ENCODE data around the gene SLC22A16.
"Not testable (repeated sequence)": the region's sequence is repeated elsewhere in the genome, so short reads cannot be mapped to it uniquely, and the experiment has no call there.

SLC22A16 gene

DNA sequence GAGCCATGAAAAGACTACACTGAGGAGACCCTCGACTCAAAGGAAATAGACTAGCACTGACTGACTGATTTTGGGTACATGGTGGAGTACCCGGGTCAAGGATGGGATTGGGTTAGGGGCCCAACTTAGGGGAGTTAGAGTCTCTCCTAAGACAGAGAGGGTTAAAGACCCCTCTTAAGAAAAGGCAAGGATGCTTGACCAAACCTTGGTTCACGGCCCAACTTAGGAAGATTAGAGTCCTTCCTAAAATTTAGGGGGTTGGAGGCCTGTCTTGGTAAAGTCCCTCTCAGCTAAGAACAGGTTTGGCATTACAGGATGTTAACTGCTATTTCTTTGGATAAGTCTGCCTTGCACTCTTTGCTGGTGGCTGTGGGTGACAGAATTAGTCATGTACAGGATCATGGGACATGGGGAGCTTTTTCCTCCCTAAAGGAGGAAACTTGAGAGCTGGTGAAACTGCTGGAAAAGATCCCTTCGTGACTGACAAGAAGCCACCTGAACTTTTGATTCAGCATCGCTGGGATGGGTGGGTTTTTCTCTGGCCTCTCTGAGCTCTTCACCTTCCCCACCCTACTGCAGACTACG lies 12.3 kb upstream of the SLC22A16 start:
- DNase-seq: no peak

DNA sequence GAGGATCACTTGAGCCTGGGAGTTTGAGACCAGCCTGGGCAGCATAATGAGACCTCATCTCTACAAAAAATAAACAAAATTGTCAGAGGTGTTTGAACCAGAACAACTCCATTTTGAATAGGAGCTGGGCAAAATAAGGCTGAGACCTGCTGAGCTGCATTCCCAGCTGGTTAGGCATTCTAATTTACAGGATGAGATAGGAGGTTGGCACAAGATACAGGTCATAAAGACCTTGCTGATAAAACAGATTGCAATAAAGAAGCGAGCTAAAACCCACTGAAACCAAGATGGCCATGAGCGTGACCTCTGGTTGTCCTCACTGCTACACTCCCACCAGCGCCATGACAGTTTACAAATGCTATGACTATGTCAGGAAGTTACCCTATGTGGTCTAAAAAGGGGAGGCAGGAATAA lies 11.6 kb upstream of the SLC22A16 start:
- not testable (repeated sequence) for DNase-seq

DNA sequence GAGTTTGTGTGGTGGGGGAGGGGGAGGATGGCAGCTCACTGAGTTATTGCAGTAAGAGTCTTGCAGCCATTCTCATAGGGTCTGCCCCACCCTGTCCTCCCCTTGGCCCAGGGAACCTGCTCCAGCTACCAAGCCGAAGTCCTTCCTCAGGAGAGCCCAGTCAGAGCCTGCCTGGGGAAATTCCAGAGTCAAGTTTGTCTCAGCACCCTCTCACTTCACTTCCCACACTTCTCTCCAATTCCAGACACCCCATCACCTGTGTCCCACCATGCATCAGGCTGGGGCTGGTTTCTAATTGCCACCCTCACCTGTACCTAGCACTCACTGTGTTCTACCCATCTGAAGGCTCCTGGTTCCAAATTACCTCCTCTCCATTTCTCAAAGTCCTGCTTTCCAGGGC lies 10.3 kb upstream of the SLC22A16 start:
- DNase-seq: no peak

- DNase-seq: no peak
These were observed 9.1 kb upstream of the SLC22A16 start for GRCh38 chr6:110485491-110485890.

GRCh38 chr6:110484321-110484720 lies 7.9 kb upstream of the SLC22A16 start:
- DNase-seq: no peak

DNA sequence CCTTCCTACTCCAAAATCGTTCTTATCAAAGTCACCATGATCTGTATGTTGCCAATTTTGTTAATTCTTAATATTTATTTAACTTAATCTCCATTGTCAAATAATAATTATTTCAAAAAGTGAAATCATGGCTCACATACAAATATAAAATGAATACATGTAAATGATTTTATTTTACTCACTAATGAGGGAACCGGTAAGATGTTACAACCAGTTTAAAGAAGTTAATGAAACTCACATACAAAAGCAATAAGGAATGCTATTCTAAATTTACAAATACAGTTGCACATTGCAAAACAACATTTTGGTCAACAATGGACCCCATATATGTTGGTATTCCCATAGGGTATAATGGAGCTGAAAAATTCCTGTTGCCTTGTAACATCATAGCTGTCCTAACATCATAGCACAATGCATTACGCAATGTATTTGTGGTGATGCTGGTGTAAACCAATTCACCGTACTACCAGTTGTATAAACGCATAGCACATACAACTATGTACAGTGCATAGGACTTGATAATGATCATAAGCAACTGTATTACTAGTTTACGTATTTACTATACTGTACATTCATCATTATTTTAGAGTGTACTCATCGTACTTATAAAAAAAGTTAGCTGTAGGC lies 6.5 kb upstream of the SLC22A16 start:
- no peak for DNase-seq

DNA sequence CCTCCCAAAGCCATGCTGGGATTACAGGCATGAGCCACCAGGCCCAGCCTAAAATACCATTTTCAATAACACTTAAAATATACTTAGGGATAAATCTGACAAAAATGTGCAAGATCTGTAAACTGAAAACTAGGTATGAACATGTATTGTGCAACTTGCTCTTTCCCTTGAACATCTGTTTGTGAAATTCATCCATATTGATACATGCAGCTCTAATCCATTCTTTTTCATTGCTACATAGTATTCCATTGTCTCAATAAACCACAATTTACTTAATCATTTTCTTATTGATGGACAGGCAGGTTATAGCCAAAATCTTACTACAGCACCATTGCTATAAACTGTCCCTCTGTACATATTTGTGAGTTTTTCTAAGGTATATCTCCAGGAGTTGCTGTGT lies 4.7 kb upstream of the SLC22A16 start:
- no peak for DNase-seq

- no peak for DNase-seq
These were observed 1.3 kb downstream of the SLC22A16 start for GRCh38 chr6:110475066-110475653.

DNA sequence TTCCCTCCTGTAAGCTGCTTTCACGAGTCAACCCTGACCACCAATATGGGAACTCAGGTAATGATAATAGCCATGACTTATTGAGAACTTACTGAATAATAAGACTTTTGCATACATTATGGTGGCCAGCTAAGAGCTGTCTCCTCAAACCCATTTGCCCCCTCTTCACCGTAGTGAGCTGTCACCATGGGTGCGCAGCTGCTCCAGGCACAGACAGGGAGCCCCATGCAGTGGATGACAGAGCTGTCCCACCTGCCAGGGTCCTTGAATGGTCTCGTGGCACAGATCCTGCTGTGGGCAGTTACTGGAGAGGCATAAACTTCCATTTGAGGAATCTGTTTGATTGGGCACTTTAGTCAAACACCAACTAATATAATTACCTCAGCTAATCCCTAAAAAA lies 1.9 kb downstream of the SLC22A16 start:
- no peak for DNase-seq

- DNase-seq: no peak
These were observed 3.7 kb downstream of the SLC22A16 start for GRCh38 chr6:110472739-110473138.

- DNase-seq: no peak
These were observed 4.6 kb downstream of the SLC22A16 start for GRCh38 chr6:110471726-110472365.

DNA sequence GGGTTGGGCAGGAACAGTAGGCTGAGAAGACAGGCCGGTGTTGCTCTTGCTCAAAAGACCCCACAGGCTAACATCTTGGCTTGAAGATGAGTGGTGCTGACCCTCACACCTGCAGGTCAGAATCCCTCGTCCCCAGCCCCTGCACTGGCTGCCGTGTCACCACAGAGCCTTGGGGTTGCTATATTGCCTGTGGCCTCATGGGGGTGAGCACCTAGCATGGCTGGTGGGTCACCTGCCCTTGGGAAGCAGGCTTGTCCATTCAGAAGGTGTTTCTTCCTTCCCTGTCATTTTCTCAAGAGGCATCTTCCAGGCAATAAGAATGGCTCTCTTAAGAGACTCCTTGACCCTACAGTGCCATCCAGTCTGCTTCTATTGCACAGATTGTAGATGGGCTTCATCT lies 7.7 kb downstream of the SLC22A16 start:
- no peak for DNase-seq

GRCh38 chr6:110467566-110468140 lies 8.8 kb downstream of the SLC22A16 start:
- DNase-seq: no peak

GRCh38 chr6:110462884-110463481 lies 13.4 kb downstream of the SLC22A16 start:
- DNase-seq: no peak

DNA sequence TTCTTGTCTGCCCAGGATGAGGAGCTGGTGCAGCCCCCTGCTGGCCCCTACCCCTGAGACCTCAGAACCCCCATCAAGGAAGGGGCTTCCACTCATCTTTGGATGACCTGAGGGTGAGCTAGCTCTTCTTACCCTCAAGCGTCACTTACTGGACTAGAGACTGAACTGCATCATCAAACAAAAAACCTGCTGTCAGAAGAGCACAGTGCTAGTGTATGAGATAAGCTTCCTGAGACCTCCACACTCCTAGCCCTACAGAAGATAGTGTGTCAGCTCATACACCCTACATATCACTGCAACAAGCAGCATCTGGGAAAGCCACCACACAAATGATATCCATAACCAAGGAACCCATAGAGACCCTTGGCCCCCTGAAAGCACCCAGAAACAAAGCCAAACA lies 15.0 kb downstream of the SLC22A16 start:
- no peak for DNase-seq

- DNase-seq: no peak
These were observed 17.3 kb downstream of the SLC22A16 start for GRCh38 chr6:110459137-110459536.

DNA sequence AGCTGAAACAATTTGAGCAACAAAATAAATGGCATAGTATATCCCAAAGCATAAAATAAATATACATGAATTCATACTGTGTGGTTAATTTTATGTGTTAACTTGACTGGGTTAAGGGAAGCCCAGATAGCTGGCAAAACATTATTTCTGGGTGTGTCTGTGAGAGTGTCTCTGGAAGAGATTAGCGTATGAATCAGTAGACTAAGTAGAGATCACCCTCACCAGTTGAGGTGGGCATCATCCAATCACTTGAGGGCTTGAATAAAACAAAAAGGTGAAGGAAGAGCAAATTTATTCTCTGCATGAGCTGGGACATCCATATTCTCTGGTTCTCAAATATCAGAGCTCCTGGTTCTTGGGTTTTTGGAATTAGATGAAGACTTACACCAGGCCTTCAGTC lies 17.9 kb downstream of the SLC22A16 start:
- no peak for DNase-seq

- peak; percentile 27 for DNase-seq
These were observed 18.7 kb downstream of the SLC22A16 start for GRCh38 chr6:110457567-110458175.

DNA sequence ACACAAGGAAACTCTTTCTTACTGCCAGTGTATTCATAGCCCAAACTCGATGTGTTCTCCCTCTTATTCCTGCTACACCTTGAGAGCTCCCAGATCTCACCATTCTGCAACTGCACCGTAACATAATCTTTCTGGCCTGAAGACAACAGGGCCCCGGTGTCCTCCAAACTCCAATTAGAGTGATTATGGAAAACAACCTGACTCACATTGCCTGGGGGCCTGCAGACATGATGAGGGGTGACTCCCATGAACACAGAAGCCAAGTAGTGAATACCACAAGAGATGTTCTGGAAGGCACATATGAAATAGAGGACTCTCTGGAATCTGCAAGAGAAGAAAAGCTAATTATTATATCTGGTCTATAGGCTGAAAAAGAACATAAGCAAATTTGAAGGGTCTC lies 19.7 kb downstream of the SLC22A16 start:
- DNase-seq: no peak

- DNase-seq: no peak
These were observed 26.9 kb downstream of the SLC22A16 start for GRCh38 chr6:110449541-110449895.

GRCh38 chr6:110448846-110449540 lies 27.4 kb downstream of the SLC22A16 start:
- no peak for DNase-seq

DNA sequence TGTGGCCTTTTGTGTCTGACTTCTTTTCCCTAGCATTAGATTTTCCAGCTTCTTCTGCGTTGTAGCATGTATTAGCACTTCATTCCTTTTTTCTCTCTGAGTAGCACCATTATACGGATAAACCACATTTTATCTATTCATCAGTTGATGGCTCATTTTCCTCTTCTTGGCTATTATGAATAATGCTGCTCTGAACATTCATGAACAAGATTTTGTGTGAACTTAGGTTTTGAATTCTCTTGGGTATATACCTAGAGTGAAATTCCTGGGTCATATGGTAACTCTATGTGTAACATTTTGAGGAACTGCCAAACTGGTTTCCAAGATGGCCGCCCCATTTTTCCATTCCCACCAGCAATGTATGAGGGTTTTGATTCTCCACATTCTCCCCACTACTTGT lies 28.7 kb downstream of the SLC22A16 start:
- no peak for DNase-seq
